Endothelial cell (in vitro differentiated cells): Measurements from ENCODE around the gene DCPS. TPM values are rescaled to one million over a fixed set of nuclear protein-coding genes. Genes with fewer than 3 reads are reported as not detected.
A peak's percentile ranks its signal among the peaks of the same experiment; 100 is the strongest.
"Not testable (repeated sequence)": the region's sequence is repeated elsewhere in the genome, so short reads cannot be mapped to it uniquely, and the experiment has no call there.

Experiments used
- DNase-seq: peaks from one replicate; pipeline ENCODE4 v3.0.0; 2021; ENCODE audit warnings: low spot score
- H3K27ac Mint-ChIP-seq: one replicate; pipeline ENCODE4 v1.8.0; 2021; ENCODE audit warnings: mixed read lengths, inconsistent platforms; ENCODE audit not compliant: unreplicated experiment
- H3K27me3 Mint-ChIP-seq: one replicate; pipeline ENCODE4 v1.8.0; 2021; ENCODE audit warnings: mild to moderate bottlenecking, moderate library complexity, mixed read lengths, inconsistent platforms; ENCODE audit not compliant: unreplicated experiment
- H3K36me3 Mint-ChIP-seq: one replicate; pipeline ENCODE4 v1.8.0; 2021; ENCODE audit warnings: mild to moderate bottlenecking, low read depth, mixed read lengths, inconsistent platforms; ENCODE audit not compliant: unreplicated experiment
- H3K4me1 Mint-ChIP-seq: one replicate; pipeline ENCODE4 v1.8.0; 2021; ENCODE audit warnings: mild to moderate bottlenecking, mixed read lengths, inconsistent platforms; ENCODE audit not compliant: unreplicated experiment
- H3K4me3 Mint-ChIP-seq: one replicate; pipeline ENCODE4 v1.8.0; 2021; ENCODE audit warnings: mild to moderate bottlenecking, mixed read lengths, inconsistent platforms; ENCODE audit not compliant: unreplicated experiment
- H3K9me3 Mint-ChIP-seq: one replicate; pipeline ENCODE4 v1.8.0; 2021; ENCODE audit warnings: mixed read lengths, inconsistent platforms; ENCODE audit not compliant: unreplicated experiment
- CTCF ChIP-seq: fragments of 200-600 bp; sonication (generic); IDR thresholded peaks from one replicate; pipeline ENCODE4 v1.5.0; 2021; ENCODE audit warnings: antibody characterized with exemption; ENCODE audit not compliant: unreplicated experiment
- long read RNA-seq: library from polyadenylated mRNA; unstranded; transcript quantifications from one replicate; pipeline ENCODE4 v2.0.0, GENCODE V29; 2020; ENCODE audit not compliant: unreplicated experiment
- total RNA-seq: library from RNA; stranded (reverse); fragmentation: NEBNext Ultra II Directional; extraction: Animal tissue kit (Norgen Biotek cat#: 25700); gene quantifications from one replicate; pipeline ENCODE4 v1.2.1, GENCODE V29; 2021; ENCODE audit not compliant: unreplicated experiment

Gene DCPS
- 11.3 TPM for total RNA-seq
- long read RNA-seq, transcript DCPS-201 (6 exons, 1,479 nt), result major isoform, 8 of 9 reads
- long read RNA-seq, partial matches to known transcripts, result 1 of 9 reads
- long read RNA-seq, other reads (novel, unspliced or antisense), result 0 of 9 reads

- no peaks in the 10 kb centered on the region for H3K9me3 Mint-ChIP-seq
- H3K4me1 Mint-ChIP-seq, result peaks cover 9% of the 10 kb centered on the region
- no peaks in the 10 kb centered on the region for H3K36me3 Mint-ChIP-seq
- peak; percentile 92 for DNase-seq
- no peak for TF ChIP-seq CTCF
- peaks cover 2% of the 10 kb centered on the region for H3K27me3 Mint-ChIP-seq
- peak within 1 kb of the TSS; percentile 90 for H3K4me3 Mint-ChIP-seq
- peak within 1 kb of the TSS; percentile 57 for H3K27ac Mint-ChIP-seq
Measured at GRCh38 chr11:126303623-126304456, at the start of gene DCPS. Gene DCPS, plus strand, starts transcription at chr11:126304060. Its CDS starts 21 bp downstream, at chr11:126304081.

- H3K27ac Mint-ChIP-seq, result no peak overlapping the region
- H3K36me3 Mint-ChIP-seq, result peaks cover 24% of the 10 kb centered on the region
- no peaks in the 10 kb centered on the region for H3K27me3 Mint-ChIP-seq
- no peak overlapping the region for H3K4me3 Mint-ChIP-seq
- no peak for DNase-seq
- no peaks in the 10 kb centered on the region for H3K9me3 Mint-ChIP-seq
- no peak for TF ChIP-seq CTCF
- no peaks in the 10 kb centered on the region for H3K4me1 Mint-ChIP-seq
Measured at GRCh38 chr11:126254819-126255218, 49.0 kb upstream of the DCPS start.

- H3K27me3 Mint-ChIP-seq, H3K27ac Mint-ChIP-seq, DNase-seq, H3K9me3 Mint-ChIP-seq, H3K4me3 Mint-ChIP-seq, H3K4me1 Mint-ChIP-seq: not testable (repeated sequence)
- peaks cover 24% of the 10 kb centered on the region for H3K36me3 Mint-ChIP-seq
Measured at GRCh38 chr11:126255507-126255906, 48.4 kb upstream of the DCPS start.

GRCh38 chr11:126256216-126256615 lies 47.6 kb upstream of the DCPS start:
- H3K36me3 Mint-ChIP-seq, result peaks cover 23% of the 10 kb centered on the region
- no peaks in the 10 kb centered on the region for H3K27me3 Mint-ChIP-seq
- no peak overlapping the region for H3K4me3 Mint-ChIP-seq

GRCh38 chr11:126257144-126257543 lies 46.7 kb upstream of the DCPS start:
- no peak for TF ChIP-seq CTCF
- H3K27me3 Mint-ChIP-seq, result no peaks in the 10 kb centered on the region
- H3K27ac Mint-ChIP-seq, result no peak overlapping the region
- H3K9me3 Mint-ChIP-seq, result no peaks in the 10 kb centered on the region
- H3K4me1 Mint-ChIP-seq, result no peaks in the 10 kb centered on the region
- no peak for DNase-seq
- H3K4me3 Mint-ChIP-seq, result no peak overlapping the region
- peaks cover 23% of the 10 kb centered on the region for H3K36me3 Mint-ChIP-seq

More at GRCh38 chr11:126256216-126256615, 47.6 kb upstream of the DCPS start:
- no peak for DNase-seq
- H3K9me3 Mint-ChIP-seq, result no peaks in the 10 kb centered on the region
- no peak for TF ChIP-seq CTCF
- H3K4me1 Mint-ChIP-seq, result no peaks in the 10 kb centered on the region
- no peak overlapping the region for H3K27ac Mint-ChIP-seq
